AG09319 (cell line): ENCODE measurements around the gene OR2T2.
"Not testable (repeated sequence)": the region's sequence is repeated elsewhere in the genome, so short reads cannot be mapped to it uniquely, and the experiment has no call there.

Source experiments
- DNase-seq: peaks from one replicate; pipeline ENCODE4 v3.0.0-alpha.2; 2010; ENCODE audit warnings: low read depth; ENCODE audit errors: extremely low read depth

Gene OR2T2

GRCh38 chr1:248481686-248482579, 36.5 kb downstream of the OR2T2 start:
- DNase-seq = not testable (repeated sequence)

- DNase-seq = not testable (repeated sequence)
Measured at GRCh38 chr1:248488289-248488688, 42.9 kb downstream of the OR2T2 start, which contains the start of gene OR2T5. Gene OR2T5, plus strand, starts transcription at chr1:248488589. Its CDS starts 0 bp downstream, at chr1:248488589.

GRCh38 chr1:248496661-248497060, 51.2 kb downstream of the OR2T2 start:
- not testable (repeated sequence) for DNase-seq

- DNase-seq = not testable (repeated sequence)
Measured at GRCh38 chr1:248500305-248501035, 55.0 kb downstream of the OR2T2 start.
